HG03097 (cell line): ENCODE data around the gene DNTTIP2.
"Not testable (repeated sequence)": the region's sequence is repeated elsewhere in the genome, so short reads cannot be mapped to it uniquely, and the experiment has no call there.

Experiments
- ATAC-seq: cut with Tn5 transposase; IDR thresholded peaks from one replicate; pipeline ENCODE4 v1.9.1; 2021; ENCODE audit not compliant: unreplicated experiment, low FRiP score

The DNTTIP2 gene

DNA sequence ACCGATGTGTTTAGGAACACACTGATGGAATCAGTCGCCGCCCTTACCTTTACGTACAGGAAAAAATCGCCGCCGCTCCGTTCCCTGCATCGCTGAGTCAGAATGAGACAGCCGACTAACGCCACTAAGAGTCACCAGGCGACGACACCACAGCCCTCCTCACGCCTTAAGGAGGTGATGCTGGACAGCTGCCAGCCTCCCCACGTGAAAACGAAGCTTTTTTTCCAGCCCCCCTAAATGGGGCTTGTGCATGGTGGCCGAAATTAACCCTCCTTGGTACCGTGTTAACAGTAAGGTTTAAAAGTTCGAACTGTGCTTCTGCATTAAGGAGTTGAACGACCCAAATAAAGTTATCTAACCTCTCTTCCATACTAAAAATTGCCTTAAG is 511 bp downstream of the DNTTIP2 start:
- ATAC-seq = peak; percentile 36

DNA sequence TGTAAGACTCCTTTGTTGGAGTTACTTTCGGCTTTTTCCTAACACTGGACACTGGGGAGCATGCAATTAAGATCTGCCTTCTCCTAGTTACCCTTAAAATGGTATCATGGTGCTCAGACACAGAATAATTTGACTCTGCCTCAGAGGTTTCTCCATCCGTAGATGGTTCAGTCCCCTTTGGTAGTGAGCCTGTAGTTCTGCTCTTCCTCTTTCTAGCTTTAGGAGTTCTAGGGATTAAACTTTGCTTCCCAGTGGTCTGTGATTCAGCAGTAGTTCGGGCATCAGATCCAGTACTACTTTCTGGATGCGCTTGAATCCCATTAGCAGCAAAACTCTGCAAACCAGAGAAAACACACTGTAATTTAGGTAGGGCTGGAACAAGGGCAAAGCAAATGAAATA is 1.5 kb downstream of the DNTTIP2 start:
- no peak for ATAC-seq

DNA sequence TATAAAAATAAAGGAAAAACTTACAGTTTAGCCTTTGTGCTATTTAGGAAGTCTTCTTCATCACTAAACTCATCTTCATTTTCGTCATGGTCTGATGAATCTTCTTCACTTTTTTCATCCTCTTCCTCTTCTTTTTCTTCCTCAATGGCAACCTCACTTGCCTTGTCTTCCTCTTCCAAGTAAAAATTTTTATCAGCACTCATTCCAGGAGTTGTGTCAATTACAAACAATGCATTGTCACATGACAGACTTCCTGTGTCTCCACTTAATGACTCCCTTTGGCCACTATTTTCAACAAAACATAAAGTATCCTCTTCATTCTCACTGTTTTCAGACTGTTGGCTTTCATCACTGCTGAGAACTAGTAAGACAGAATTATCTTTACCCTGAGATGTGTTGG is 2.8 kb downstream of the DNTTIP2 start:
- no peak for ATAC-seq

DNA sequence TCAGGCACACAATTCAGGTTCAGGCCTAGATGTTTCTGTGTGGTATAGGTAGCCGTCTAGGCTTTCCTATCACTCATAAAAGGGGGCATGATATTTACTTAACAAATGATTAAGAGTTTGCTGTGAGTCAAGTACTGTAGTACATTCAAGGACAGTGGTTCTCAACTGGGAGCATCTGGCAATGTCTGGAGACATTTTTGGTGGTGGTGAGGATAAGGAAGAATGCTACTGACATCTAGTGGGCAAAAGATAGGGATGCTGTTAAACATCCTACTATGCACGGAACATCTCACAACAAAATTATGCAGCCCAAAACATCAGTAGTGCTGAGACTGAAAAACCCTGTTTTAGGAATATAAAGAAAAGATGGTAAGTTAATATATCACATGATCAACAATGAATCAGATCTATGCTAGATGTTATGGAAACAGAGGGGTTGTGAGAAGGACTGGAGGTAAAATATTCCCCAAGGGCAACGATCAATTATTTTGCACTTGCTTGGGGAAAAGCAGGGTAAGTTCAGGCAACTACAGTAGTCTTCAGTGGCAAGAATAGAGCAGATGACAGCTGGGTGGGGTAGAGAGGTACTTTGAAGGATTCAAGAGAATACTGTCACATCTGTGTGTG is 4.9 kb downstream of the DNTTIP2 start:
- no peak for ATAC-seq

DNA sequence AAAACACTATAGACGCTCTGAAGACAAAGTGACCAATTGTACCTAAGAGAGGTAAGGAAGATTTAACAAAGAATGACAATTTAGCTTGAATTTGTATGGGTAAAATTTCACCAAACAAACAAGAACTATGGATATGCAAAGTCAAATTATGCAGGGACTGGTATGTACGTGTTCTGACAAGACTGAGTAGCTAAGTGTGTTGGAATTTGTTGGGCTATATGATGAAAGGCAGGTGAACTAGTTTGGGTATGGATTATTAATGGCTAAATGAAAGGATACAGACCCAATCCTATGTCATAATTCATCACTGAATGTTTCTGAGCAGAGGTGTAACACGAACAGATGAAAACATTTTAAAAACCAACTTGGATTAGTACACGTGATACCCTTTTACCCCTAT is 7.6 kb downstream of the DNTTIP2 start:
- ATAC-seq = no peak

DNA sequence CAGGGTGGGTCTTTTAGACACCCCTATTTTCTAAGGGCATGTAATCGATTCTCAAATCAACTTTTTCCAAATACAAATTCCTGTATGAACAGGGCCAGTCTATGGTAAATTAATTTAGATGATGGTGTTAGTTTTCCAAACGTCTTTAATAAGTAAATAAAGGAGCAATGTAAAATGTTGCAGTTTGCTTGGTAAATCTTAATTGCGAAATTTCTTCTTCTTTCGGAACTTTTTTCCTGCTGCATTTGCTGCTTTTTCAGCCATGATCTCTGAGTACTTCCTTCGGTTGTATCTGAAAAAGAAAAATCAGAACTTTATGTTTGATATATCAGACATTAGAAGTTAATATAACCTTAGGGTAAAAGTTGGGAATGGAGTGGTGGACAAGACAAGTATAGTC is 9.4 kb downstream of the DNTTIP2 start:
- ATAC-seq = no peak

DNA sequence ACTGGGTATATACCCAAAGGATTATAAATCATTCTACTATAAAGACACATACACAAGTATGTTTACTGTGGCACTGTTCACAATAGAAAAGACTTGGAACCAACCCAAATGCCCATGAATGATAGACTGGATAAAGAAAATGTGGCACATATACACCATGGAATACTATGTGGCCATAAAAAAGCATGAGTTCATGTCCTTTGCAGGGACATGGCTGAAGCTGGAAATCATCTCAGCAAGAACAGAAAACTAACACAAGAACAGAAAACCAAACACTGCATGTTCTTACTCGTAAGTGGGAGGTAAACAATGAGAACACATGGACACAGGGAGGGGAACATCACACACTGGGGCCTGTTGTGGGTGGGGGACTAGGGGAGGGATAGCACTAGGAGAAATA is 10.5 kb downstream of the DNTTIP2 start:
- ATAC-seq = not testable (repeated sequence)

DNA sequence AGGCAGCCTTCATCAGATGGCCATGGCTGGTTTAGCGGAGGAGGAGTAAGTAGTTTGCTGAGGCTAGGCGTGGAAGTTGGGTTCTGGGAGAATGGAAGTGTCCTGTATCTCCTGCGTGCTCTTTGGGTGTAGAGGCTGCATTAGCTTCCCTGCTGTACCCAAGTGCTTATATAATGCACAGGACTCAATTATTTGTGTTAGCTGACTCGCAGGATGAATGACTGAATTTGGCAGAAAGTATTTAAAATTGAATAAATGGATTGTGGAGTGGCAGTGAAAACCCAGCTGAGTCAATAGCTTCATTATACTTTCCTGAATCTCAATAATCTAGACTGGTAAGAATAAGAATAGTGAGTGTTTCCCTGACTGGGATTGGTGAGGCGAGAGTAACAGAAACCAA is 13.8 kb downstream of the DNTTIP2 start:
- ATAC-seq = no peak

DNA sequence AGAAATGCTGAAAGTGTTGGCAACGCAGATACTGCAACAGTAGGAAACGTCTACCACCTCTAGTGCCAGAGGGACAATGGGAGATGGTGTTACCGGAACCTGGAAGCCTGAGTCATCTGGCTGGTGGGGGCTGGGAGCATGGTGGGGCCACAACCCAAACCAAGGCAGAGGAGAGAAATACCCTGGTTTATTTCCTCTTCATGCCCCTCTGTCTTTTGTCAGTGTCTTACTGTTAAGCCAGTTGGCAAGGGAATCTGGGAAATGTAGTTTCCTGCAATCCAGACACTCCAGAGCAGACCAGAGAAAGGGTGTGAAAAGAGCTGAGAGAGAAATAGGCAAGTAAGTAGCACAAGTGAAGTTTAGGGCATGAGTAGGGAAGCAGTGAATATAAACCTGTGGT is 14.8 kb downstream of the DNTTIP2 start:
- ATAC-seq = no peak

DNA sequence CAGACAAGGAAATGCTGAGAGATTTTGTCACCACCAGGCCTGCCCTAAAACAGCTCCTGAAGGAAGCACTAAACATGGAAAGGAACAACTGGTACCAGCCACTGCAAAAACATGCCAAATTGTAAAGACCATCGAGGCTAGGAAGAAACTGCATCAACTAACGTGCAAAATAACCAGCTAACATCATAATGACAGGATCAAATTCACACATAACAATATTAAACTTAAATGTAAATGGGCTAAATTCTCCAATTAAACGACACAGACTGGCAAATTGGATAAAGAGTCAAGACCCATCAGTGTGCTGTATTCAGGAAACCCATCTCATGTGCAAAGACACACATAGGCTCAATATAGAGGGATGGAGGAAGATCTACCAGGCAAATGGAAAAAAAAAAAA is 21.4 kb downstream of the DNTTIP2 start:
- ATAC-seq = not testable (repeated sequence)

DNA sequence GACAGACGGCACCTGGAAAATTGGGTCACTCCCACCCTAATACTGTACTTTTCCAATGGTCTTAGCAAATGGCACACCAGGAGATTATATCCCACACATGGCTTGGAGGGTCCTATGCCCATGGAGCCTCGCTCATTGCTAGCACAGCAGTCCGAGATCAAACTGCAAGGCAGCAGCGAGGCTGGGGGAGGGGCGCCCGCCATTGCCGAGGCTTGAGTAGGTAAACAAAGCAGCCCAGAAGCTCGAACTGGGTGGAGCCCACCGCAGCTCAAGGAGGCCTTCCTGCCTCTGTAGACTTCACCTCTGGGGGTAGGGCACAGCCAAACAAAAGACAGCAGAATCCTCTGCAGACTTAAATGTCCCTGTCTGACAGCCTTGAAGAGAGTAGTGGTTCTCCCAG is 23.0 kb downstream of the DNTTIP2 start:
- ATAC-seq = not testable (repeated sequence)

DNA sequence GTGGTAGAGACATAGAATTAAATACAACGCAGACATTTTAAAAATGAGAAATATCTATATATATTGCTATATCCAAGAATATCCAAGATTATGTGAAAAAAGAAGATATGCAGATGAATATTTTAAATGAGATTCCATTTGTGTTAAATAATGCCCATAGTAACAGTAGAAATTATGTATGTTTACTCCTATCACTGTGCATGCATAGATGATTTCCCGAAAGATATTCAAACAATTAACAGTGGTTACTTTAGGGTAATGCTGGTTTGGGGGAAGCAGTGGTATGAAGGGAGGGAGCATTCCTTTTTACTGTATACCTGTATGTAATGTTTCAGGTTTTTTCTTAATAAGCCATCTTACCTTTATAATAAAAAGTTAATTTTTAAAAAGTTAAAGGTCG is 25.1 kb downstream of the DNTTIP2 start:
- no peak for ATAC-seq

DNA sequence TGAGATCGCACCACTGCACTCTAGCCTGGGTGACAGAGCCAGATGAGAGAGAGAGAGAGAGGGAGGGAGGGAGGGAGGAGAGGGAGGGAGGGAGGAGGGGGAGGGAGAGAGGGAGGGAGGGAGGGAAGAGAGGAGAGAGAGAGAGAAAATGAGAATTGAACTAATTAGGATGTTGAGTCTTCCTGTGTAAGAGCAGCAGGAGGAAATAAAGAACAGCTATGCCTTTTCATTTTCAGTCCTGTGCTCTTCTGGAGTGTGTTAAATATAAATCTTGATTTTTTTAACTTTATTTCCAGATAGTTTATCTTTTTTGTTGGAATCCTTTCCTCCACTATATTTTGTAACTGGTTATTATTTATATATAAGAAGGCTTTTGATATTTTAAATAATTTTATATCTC is 27.1 kb downstream of the DNTTIP2 start:
- no peak for ATAC-seq

DNA sequence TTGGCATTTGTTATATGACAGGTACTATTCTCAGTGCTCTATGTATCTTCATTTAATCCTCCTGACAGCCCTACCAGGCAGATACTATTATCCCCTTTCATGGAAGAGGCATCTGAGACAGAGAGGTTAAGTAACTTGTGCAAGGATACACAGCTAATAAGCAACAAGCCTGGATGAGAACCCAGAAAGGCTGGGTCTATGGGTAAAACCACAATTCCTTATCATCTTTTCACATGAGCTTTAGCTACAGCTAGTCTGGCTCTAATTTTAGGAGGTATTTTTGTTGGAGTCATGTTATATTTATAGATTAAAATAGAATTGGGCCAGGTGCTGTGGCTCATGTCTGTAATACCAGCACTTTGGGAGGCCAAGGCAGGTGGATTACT is 27.7 kb downstream of the DNTTIP2 start:
- ATAC-seq = no peak

DNA sequence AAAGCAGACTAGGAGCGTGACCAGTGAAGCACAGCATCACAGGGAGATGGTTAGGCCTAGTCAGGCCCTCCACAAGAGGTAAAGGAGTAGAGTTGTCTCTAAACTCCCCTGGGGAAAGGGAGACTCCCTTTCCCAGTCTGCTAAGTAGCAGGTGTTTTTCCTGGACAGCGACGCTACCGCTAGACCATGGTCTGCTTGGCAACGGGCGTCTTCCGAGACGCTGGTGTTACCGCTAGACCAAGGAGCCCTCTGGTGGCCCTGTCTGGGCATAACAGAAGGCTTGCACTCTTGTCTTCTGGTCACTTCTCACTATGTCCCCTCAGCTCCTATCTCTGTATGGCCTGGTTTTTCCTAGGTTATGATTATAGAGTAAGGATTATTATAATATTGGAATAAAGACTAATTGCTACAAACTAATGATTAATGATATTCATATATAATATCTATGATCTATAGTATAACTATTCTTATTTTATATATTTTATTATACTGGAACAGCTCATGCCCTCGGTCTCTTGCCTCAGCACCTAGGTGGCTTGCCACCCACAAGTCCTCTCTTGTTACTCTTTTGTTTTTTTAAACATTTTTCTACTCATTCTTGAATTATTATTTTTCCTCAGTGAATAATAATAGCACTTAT is 28.2 kb downstream of the DNTTIP2 start:
- ATAC-seq = not testable (repeated sequence)

DNA sequence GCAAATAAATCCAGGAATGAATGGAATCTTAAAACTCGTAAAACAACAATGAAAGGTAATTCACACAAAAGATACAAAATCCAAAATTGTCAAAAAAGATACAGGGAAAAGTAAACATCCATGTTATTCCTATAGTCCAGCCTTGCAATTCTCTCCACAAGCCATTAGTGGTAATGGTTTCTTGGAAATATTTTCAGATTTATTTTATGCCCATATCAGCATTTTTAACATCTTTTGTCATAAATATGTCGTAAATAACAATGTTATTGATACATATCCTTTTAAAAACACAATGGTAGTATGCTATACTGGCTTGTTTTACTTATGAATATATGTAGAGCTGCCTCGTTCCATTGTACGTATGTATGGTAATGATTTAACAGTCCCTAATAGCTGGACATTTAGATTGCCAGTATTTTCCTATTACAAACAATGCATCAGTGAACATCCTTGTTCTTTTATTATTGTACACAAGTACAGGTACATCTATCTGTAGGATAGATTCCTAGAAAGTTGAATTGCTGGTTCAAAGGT is 30.6 kb downstream of the DNTTIP2 start:
- no peak for ATAC-seq

DNA sequence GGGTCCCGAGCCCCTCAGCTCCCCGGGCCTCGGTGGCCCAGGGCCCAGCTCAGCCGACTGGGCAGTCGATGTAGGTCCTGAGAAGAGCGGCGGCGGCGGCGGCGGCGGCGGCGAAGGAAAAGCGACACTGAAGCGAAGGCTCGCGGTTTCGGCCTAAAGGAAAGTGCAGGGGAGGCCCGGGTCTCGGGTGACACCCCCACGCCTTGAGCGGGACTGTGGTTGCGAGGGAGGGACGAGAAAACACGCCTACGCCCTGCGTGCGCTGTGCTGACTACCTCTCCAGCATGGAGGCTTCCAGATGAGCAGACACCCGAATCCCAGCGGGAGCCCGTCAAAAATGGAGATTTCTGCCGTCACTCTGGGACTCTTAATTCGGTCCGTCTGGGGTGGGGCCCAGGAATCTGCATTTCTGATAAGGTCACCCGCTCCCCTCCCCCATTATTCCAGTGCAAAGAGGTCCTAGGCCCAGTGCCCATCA is 31.2 kb downstream of the DNTTIP2 start:
- ATAC-seq = peak; percentile 23

DNA sequence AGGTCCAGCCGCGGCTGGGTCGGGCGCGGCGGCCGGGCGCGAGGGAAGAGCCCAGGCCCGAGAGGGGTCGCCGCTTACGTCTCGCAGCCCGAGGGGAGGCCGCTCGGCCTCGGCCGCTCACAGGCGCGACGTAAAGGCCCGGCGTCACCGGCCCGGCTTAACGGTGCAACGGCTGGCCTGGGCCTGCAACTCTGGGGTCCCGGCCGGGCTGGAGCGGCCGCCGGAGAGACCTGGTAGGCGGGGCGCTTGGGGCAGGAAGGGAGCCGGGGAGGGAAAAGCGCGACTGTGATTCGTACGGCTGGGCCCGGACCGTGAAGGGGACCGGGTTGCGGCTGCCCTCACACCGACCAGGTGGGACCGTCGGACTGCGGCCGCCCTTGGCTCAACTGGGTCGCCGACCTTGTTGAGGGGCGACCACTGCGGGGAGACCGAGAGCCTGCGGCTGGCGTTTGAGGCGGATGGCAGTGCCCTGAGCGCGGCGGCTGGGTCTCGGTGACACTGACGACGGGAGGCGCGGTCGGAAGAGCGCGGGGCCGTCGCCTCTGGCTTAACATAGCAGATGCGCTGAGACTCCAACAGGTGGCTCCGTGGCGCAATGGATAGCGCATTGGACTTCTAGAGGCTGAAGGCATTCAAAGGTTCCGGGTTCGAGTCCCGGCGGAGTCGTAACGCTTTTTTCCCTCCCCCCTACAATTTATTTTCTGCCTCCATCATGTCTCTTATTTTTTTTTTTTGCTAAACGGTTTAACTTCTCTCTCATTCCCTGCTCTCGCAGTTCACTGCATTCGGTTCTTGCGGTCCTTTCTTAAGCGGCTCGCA is 31.8 kb downstream of the DNTTIP2 start:
- peak; percentile 62 for ATAC-seq

DNA sequence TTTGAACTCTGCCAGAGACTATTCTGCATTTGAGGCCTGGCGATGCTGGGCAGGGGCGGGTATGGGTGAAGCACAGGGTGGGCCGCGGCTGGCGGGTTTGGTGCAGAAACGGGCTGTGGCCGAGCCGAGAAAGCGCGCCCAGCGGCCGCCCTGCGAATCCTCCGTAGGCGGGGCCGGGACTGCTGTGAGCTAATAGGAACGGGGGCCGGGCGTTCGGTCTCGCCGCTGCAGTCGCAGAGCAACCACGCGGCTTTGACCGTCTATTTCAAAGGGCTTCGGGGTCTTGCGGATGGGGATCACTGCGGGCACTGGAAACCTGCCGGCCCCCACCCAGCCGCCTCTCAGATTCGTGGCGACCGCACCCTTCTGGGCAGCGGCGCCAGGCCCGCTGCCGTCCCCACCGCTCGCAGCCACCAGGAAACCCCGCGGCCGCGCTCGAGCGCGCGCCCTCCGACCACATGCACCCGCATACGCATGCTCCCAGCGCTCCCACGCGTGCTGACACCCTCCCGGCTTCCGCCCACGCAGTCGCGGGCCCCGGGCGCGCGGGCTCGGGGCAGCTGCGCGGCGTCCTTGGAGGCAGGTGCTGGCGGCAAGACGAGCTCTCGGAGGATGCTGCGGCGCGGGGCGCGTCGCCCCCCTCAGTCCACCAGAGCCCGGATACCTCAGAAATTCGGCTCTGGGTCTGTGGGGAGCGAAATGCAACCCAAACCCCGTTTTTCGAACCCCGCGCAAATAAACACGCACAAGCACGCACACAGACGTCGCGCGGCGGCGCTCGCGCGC is 32.6 kb downstream of the DNTTIP2 start:
- ATAC-seq = peak; percentile 43

DNA sequence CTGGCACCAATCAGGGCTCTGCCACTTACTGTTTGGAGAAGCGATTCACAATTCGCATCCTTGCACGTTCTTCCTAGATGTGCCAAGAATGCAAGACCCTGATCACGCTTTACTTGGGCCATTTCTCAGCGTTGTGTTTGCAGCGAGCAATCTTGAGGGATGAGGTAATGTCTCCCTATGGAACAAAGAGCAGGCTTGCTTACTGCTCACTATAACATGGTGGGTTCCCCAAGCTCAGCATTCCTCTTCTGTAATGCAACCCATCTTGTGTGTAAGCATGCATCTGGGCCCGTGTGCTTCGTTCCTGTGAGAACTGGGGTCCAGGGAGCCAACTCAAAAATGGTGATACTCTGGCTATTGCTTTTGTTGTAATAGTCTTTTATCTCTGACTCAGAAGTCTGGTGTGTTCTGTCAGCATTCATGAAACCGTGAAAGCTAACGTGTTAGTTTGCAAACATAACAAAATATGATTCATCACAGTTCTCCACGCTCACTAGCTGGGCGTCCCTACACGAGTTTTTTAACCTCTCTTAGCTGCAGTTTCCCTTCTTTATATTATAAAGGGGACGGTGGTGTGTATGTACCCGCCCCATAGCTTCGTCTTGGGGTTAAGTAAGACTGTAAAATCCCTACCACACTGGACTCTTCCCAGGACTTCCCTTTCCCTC is 33.3 kb downstream of the DNTTIP2 start:
- ATAC-seq = peak; percentile 0
